Endothelial cell of umbilical vein (primary cell): Measurements from ENCODE around the gene SNX22. TPM values are rescaled to one million over a fixed set of nuclear protein-coding genes. Genes with fewer than 3 reads are reported as not detected.

Experiments
- BruUV-seq: library from RNA; stranded (reverse); fragments of 400-500 nt; replicated peaks from 2 replicates; lab custom pipeline; 2021; lab: Mats Ljungman, UMichigan
- CTCF ChIA-PET: fragments of 300-600, 350-600 bp; sonication (Branson Sonifier 250); formaldehyde crosslinking; loops from one replicate; lab custom pipeline; 2021; ENCODE audit warnings: antibody characterized with exemption, inconsistent platforms; lab: Charles Lee
- POLR2A ChIA-PET: fragments of 300-600, 350-600 bp; sonication (Branson Sonifier 250); formaldehyde crosslinking; loops from one replicate; lab custom pipeline; 2021; ENCODE audit warnings: antibody characterized with exemption, inconsistent platforms; lab: Charles Lee
- DNase-seq: peaks from one replicate; pipeline ENCODE4 v3.0.0-alpha.2; 2011; ENCODE audit warnings: low read depth, low spot score
- FAIRE-seq: peaks from 2 replicates; lab custom pipeline; 2011; peaks lifted over from hg19 to GRCh38; lab: Jason Lieb, UNC
- H2AFZ ChIP-seq: 2 replicates; pipeline ENCODE4 v1.6.0; 2012; ENCODE audit warnings: low read depth, low read length, control low read depth, inconsistent platforms
- H3K27ac ChIP-seq: 2 replicates; pipeline ENCODE4 v1.5.1; 2011; ENCODE audit warnings: low read depth, mild to moderate bottlenecking, control low read depth, low read length, moderate library complexity; ENCODE audit not compliant: insufficient read depth
- H3K27me3 ChIP-seq, 2 experiments: 2 replicates each; pipeline versions ENCODE4 v1.6.0 to v1.6.1; 2011; ENCODE audit warnings: low read length in 2 of 2, mixed read lengths in 1 of 2; ENCODE audit not compliant: control insufficient read depth in 2 of 2, insufficient read depth in 2 of 2
- H3K36me3 ChIP-seq, 2 experiments: 2 replicates in 1 of 2; 3 replicates in 1 of 2; pipeline ENCODE4 v1.5.1; 2011; ENCODE audit warnings: low read length in 2 of 2, mild to moderate bottlenecking in 1 of 2, moderate library complexity in 1 of 2; ENCODE audit not compliant: control insufficient read depth in 2 of 2, insufficient read depth in 2 of 2; ENCODE audit errors: extremely low read depth in 1 of 2
- H3K4me1 ChIP-seq: 3 replicates; pipeline ENCODE4 v1.5.1; 2011; ENCODE audit warnings: mild to moderate bottlenecking, low read length; ENCODE audit not compliant: control insufficient read depth, insufficient read depth; ENCODE audit errors: extremely low read depth
- H3K4me2 ChIP-seq: 2 replicates; pipeline ENCODE4 v1.6.1; 2011; ENCODE audit warnings: low read length, control low read depth, mixed read lengths; ENCODE audit not compliant: insufficient read depth
- H3K4me3 ChIP-seq, 3 experiments: fragments of 200-600 bp in 1 of 3; sonication (generic), shearing (Covaris generic) in 1 of 3; replicated peaks in 1 of 3; 2 replicates each; pipeline ENCODE4 v1.5.1; 2011 to 2016; ENCODE audit warnings: control low read depth in 3 of 3, low read length in 3 of 3, mild to moderate bottlenecking in 2 of 3, inconsistent platforms in 1 of 3, low read depth in 1 of 3, moderate library complexity in 1 of 3; ENCODE audit not compliant: insufficient read depth in 1 of 3
- H3K79me2 ChIP-seq: 2 replicates; pipeline ENCODE4 v1.6.0; 2012; ENCODE audit warnings: low read length, inconsistent platforms; ENCODE audit not compliant: control insufficient read depth, insufficient read depth
- H3K9ac ChIP-seq: replicated peaks from 2 replicates; pipeline ENCODE3; 2011; ENCODE audit warnings: low read length, control low read depth; ENCODE audit not compliant: insufficient read depth; ENCODE audit errors: extremely low read depth
- H3K9me1 ChIP-seq: replicated peaks from 3 replicates; pipeline ENCODE4 v1.6.0; 2011; ENCODE audit warnings: mild to moderate bottlenecking, low read length; ENCODE audit not compliant: control insufficient read depth, insufficient read depth; ENCODE audit errors: extremely low read depth
- H3K9me3 ChIP-seq: replicated peaks from 2 replicates; pipeline ENCODE4 v1.5.1; 2012; ENCODE audit warnings: low read length, inconsistent platforms; ENCODE audit not compliant: control insufficient read depth, insufficient read depth
- H4K20me1 ChIP-seq: replicated peaks from 2 replicates; pipeline ENCODE3; 2011; ENCODE audit warnings: mild to moderate bottlenecking, low read length; ENCODE audit not compliant: control insufficient read depth, insufficient read depth; ENCODE audit errors: extremely low read depth
- CTCF ChIP-seq, 2 donors: IDR thresholded peaks; 1 replicate in 1 of 2; 2 replicates in 1 of 2; pipeline ENCODE4 v1.5.1; 2011; ENCODE audit warnings: low read length in 2 of 2, mild to moderate bottlenecking in 2 of 2, moderate library complexity in 2 of 2, control low read depth in 1 of 2, inconsistent platforms in 1 of 2, low read depth in 1 of 2; ENCODE audit not compliant: insufficient read depth in 1 of 2; ENCODE audit errors: extremely low read depth in 1 of 2
- EZH2 ChIP-seq: IDR thresholded peaks from 2 replicates; pipeline ENCODE4 v1.6.1; 2012; ENCODE audit warnings: borderline replicate concordance, low read depth, mild to moderate bottlenecking, moderate library complexity, low read length, inconsistent platforms; ENCODE audit not compliant: severe bottlenecking
- FOS ChIP-seq: IDR thresholded peaks from 2 replicates; pipeline ENCODE4 v1.6.1; 2011; ENCODE audit warnings: mild to moderate bottlenecking, low read length, moderate library complexity, borderline replicate concordance; ENCODE audit not compliant: insufficient read depth
- GATA2 ChIP-seq: IDR thresholded peaks from 2 replicates; pipeline ENCODE4 v1.7.0; 2011; ENCODE audit warnings: low read depth, mild to moderate bottlenecking, moderate library complexity, mixed read lengths, low read length; ENCODE audit not compliant: insufficient read length, insufficient read depth
- JUN ChIP-seq: IDR thresholded peaks from 2 replicates; pipeline ENCODE4 v1.6.1; 2011; ENCODE audit warnings: borderline replicate concordance, low read depth; ENCODE audit not compliant: insufficient read length, insufficient read depth
- MAX ChIP-seq: IDR thresholded peaks from 2 replicates; pipeline ENCODE4 v1.6.1; 2011; ENCODE audit not compliant: insufficient read depth, insufficient read length
- MYC ChIP-seq: IDR thresholded peaks from one replicate; pipeline ENCODE4 v1.6.1; 2011; ENCODE audit warnings: mild to moderate bottlenecking, low read depth, low read length
- POLR2A ChIP-seq: IDR thresholded peaks from 2 replicates; pipeline ENCODE4 v1.6.1; 2012; ENCODE audit warnings: low read depth, mild to moderate bottlenecking, control low read depth, low read length
- POLR2AphosphoS5 ChIP-seq: IDR thresholded peaks from 2 replicates; pipeline ENCODE4 v1.6.1; 2012; ENCODE audit warnings: low read depth, mild to moderate bottlenecking, control low read depth, low read length, moderate library complexity; ENCODE audit not compliant: insufficient read depth
- dilution Hi-C: fragments of 300-500 bp; cut with MboI; formaldehyde crosslinking; loops from one replicate; pipeline ENCODE4 v1.15.0; 2019; ENCODE audit warnings: low sequenced_read_pairs; ENCODE audit not compliant: extremely low pct_ligation_motif_present
- intact Hi-C: fragments of 100-400 bp; cut with micrococcal nuclease; formaldehyde crosslinking; loops from one replicate; pipeline ENCODE4 v1.10.0; 2022
- polyA plus RNA-seq, 4 experiments: library from polyadenylated mRNA; depleted of rRNA in 3 of 4; stranded (reverse) in 3 of 4; unstranded in 1 of 4; fragments of >200 nt; gene quantifications; 2 replicates each; pipeline versions ENCODE4 v1.2.1 to v1.2.3, GENCODE V29; 2011 to 2012; ENCODE audit warnings: missing spikeins in 1 of 4
- total RNA-seq: library from RNA; stranded (reverse); gene quantifications from 2 replicates; pipeline ENCODE4 v1.2.3, GENCODE V29; 2021

The SNX22 gene
- total and polyA plus RNA-seq, 2 donors (not counting 3 experiments of a cell fraction or from before 2014, with no cell fraction given), result 0.14 to 0.73 TPM

- H3K4me2 ChIP-seq, result peak overlapping the region; percentile 9
Measured at GRCh38 chr15:64110950-64111678, 40.4 kb upstream of the SNX22 start.

More at GRCh38 chr15:64110950-64111678, 40.4 kb upstream of the SNX22 start:
- no peak overlapping the region for H3K9ac ChIP-seq
- peaks cover 4% of the 10 kb centered on the region for H4K20me1 ChIP-seq
- H3K9me1 ChIP-seq, result peaks cover 3% of the 10 kb centered on the region
- FAIRE-seq (no peak), DNase-seq (no peak)
- no peak overlapping the region for H3K4me3 ChIP-seq
- CTCF ChIA-PET, result interaction anchor here (0.9 to 1.9 kb wide), 5 partner anchors 8 to 501 kb away, joined by 3 to 8 read pairs (median 4); partner anchors contain the start of gene CIAO2A
- no peak overlapping the region for H3K27ac ChIP-seq
- H3K4me1 ChIP-seq, result peaks cover 15% of the 10 kb centered on the region
- no peaks in the 10 kb centered on the region for H3K27me3 ChIP-seq
- H3K79me2 ChIP-seq, result peaks cover 52% of the 10 kb centered on the region
- dilution Hi-C loops (no loop called here), intact Hi-C loops (no loop called here)
- POLR2A ChIA-PET, result no interaction called here
- TF ChIP-seq FOS, result no peak
- TF ChIP-seq CTCF (IDR thresholded peaks at IDR 0.05; ENCODE audit: extremely low read depth in 1 of 2, insufficient read depth in 1 of 2, low read depth in 1 of 2, low read length in 2 of 2), result no peak
- no peak for TF ChIP-seq GATA2
- no peak for TF ChIP-seq MAX
- no peak for TF ChIP-seq JUN
- no peak for TF ChIP-seq EZH2
- no peak for TF ChIP-seq POLR2A
- no peak for TF ChIP-seq POLR2AphosphoS5
- no peak for TF ChIP-seq MYC
- no TSS peak for BruUV-seq
- H3K36me3 ChIP-seq, result peaks cover 9 to 23% of the 10 kb centered on the region in 2 experiments
- H2AFZ ChIP-seq, result no peak overlapping the region
- H3K9me3 ChIP-seq, result no peaks in the 10 kb centered on the region
